Stimulated activated effector memory CD8-positive, alpha-beta T cell treated with anti-CD3 and anti-CD28 coated beads, Interleukin-12 subunit alpha, Interleukin-12 subunit beta, amount 100 ng/mL, for 72 hours (primary cell): ENCODE data around the gene GNA12.

Experiments
- ATAC-seq: fragments of 150-1000 bp; cut with Tn5 transposase; 2 replicates; pipeline ENCODE4 v1.10.0; 2021
- DNase-seq, 2 donors: peaks; one replicate each; pipeline ENCODE4 v3.0.0; 2021 to 2022; ENCODE audit warnings: low spot score in 2 of 2
- H3K27ac Mint-ChIP-seq: one replicate; pipeline ENCODE4 v1.8.0; 2022; ENCODE audit warnings: mild to moderate bottlenecking, mixed read lengths
- H3K36me3 Mint-ChIP-seq: one replicate; pipeline ENCODE4 v1.8.0; 2022; ENCODE audit warnings: mild to moderate bottlenecking, mixed read lengths
- H3K4me1 Mint-ChIP-seq: one replicate; pipeline ENCODE4 v1.8.0; 2022; ENCODE audit warnings: mixed read lengths
- H3K4me3 Mint-ChIP-seq: one replicate; pipeline ENCODE4 v1.8.0; 2022; ENCODE audit warnings: mild to moderate bottlenecking, mixed read lengths
- H3K9me3 Mint-ChIP-seq: one replicate; pipeline ENCODE4 v1.8.0; 2022; ENCODE audit warnings: mixed read lengths

Gene GNA12, protein sequence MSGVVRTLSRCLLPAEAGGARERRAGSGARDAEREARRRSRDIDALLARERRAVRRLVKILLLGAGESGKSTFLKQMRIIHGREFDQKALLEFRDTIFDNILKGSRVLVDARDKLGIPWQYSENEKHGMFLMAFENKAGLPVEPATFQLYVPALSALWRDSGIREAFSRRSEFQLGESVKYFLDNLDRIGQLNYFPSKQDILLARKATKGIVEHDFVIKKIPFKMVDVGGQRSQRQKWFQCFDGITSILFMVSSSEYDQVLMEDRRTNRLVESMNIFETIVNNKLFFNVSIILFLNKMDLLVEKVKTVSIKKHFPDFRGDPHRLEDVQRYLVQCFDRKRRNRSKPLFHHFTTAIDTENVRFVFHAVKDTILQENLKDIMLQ

DNA sequence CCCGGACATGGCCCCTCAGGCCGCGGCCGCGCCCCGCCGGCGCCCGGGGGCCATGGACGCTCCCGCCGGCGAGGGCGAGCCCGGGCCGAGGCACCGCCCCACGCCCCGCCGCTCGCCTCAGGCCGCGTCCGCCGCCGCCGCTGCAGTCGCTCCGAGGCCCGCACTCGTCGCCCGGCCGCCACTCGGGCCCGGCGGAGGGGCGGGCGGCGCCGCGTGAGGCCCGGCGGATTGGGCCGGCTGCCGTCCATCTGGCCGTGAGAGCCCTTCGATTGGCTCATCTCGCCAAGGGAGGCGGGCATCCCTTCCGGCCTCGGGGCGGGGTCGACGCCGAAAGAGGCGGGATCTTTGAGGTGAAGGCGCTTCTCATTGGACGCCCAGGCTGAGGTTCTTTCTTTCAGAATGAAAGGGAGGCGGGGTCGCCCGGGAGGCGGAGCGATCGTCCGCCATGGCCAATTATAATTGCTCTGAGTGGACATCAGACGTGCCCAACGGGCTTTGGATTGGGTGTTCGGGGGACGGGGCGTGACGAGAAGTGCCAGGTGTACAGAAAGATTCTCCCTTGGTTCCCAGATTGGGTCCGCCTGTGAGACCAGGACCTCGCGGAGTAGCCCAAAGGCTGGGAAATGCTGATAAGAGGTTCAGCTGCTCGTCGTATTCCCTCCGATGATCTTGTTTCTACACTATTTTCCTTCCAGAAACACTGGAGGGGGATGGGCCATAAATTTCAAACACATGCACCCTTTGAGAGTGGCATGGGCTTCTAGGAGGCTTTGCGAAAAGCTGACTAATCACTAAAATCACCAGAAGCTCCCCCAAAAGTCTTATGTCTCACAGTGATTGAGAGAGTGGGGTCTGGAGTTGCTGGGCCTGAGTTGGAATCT lies at the start of gene GNA12:
Gene GNA12 (minus strand): TSS at position 156 of the 881 bp plus-strand sequence. CDS start 147 bp downstream, at position 9.
- Mint-ChIP-seq H3K27ac (peak within 1 kb of the TSS; percentile 67), H3K36me3 (peaks cover 7% of the 10 kb centered on the region), H3K9me3 (no peaks in the 10 kb centered on the region), H3K4me1 (peaks cover 23% of the 10 kb centered on the region), H3K4me3 (peak within 1 kb of the TSS; percentile 78)
- DNase-seq (peak; percentile 95 to 99), ATAC-seq (peak; percentile 96)

DNA sequence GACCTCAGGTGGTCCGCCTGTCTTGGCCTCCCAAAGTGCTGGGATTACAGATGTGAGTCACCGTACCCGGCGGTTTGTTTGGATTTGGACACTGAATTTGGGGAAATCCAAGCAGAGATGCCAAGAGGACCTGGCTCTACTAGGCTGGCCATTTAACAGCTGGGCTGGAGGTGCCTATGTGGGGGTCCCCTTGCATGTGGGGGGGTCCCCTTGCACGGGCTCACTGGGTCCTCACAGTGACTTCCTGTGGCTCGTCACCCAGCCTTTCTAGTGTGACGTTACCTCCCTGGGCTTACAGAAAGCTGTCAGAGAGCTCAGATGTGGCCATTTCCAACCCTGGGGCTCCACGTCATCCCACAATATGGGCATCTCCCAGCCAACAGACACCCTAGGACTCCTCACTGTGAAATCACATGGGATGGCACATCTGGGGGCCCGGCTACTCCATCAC lies 49.3 kb upstream of the GNA12 start:
- Mint-ChIP-seq H3K4me1 (peaks cover 32% of the 10 kb centered on the region), H3K36me3 (peaks cover 11% of the 10 kb centered on the region), H3K27ac (peak overlapping the region; percentile 92), H3K9me3 (no peaks in the 10 kb centered on the region), H3K4me3 (peak overlapping the region; percentile 76)
- ATAC-seq (peak; percentile 39), DNase-seq (peak in 1 of 2 donors; percentile 63)

DNA sequence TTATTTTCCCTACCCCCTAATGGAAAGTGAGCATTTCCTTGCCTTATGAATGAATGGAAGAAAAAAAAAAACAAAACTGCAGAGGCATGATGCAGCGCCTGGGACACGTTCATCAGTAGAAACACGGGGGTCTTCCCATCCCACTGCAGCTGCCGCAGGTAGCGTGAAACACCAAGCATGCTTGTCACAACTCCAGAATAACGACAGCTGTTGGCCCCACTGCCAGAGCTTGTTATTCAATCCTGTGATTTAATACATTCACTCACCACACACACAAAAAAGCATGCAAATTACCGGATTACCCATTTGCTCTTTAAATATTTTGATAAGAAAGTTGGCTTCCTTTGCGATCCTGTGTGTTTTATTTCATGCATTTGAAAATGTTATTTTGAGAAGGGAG lies 48.4 kb upstream of the GNA12 start:
- peaks cover 32% of the 10 kb centered on the region for H3K4me1 Mint-ChIP-seq
- no peak for DNase-seq
- H3K27ac Mint-ChIP-seq: peak overlapping the region; percentile 92
- H3K9me3 Mint-ChIP-seq: no peaks in the 10 kb centered on the region
- no peak overlapping the region for H3K4me3 Mint-ChIP-seq
- peaks cover 11% of the 10 kb centered on the region for H3K36me3 Mint-ChIP-seq
- ATAC-seq: no peak

DNA sequence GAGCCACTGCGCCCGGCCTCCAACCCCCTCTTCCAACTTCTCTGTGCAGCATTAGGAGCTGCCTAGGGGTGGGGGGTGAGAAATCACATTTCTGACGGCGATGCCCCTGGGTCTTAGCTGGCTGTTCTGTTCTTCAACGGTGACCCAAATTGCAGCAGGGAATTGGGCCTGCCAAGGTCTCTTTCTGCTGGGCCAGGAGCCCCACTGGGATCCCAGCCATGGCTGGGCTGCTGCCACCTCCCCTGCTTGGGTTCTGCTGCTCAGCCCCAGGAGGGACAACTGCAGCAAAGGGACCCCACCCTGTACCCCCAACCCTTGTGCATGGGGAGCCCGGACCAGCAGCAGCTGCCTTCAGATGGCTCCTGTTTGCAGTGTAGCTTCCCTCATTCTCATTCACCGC lies 43.7 kb upstream of the GNA12 start:
- DNase-seq (no peak), ATAC-seq (no peak)
- peaks cover 17% of the 10 kb centered on the region for H3K4me1 Mint-ChIP-seq
- H3K36me3 Mint-ChIP-seq: no peaks in the 10 kb centered on the region
- H3K27ac Mint-ChIP-seq: no peak overlapping the region
- no peak overlapping the region for H3K4me3 Mint-ChIP-seq
- no peaks in the 10 kb centered on the region for H3K9me3 Mint-ChIP-seq

DNA sequence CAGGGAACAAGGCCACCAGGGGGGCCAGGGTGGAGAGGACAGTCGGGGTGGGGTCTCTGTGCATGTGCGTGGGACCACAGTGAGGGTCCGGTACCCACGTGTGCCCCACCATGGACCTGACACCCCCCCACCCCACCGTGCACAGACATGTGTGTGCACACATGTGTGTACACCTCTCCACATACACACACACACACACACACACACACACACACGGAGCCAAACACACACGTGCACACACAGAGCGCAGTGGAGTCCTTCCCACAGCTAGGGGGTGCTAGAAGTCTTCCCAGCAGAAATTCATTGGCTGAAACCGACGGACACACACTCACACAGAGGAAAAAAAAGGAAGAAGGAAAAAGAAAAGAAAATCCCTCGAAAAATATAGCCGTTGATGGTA lies 42.8 kb upstream of the GNA12 start:
- no peaks in the 10 kb centered on the region for H3K36me3 Mint-ChIP-seq
- ATAC-seq: peak; percentile 80
- no peaks in the 10 kb centered on the region for H3K9me3 Mint-ChIP-seq
- H3K27ac Mint-ChIP-seq: peak overlapping the region; percentile 15
- no peak overlapping the region for H3K4me3 Mint-ChIP-seq
- H3K4me1 Mint-ChIP-seq: peaks cover 13% of the 10 kb centered on the region
- no peak for DNase-seq

DNA sequence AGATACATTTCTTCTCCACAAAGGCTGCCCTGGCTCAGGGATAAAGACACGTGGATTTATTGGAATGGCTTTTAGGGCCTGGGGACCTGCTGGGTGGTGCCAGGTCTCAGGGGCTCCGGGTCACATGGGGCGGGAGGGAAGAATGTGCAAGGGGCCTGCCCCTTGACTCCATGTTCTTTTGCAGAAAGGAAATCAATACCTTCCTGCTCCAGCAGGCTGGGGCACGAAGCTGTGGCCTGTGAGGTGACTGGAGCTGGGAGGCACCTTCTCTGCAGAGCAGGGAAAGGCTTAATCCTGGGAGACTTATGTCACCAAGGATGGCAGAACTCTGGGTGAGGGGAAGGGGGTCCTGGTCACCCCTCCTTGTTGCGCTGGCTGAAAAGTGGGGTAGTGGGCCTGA lies 42.3 kb upstream of the GNA12 start:
- DNase-seq: no peak
- no peaks in the 10 kb centered on the region for H3K9me3 Mint-ChIP-seq
- ATAC-seq: no peak
- no peaks in the 10 kb centered on the region for H3K36me3 Mint-ChIP-seq
- H3K27ac Mint-ChIP-seq: peak overlapping the region; percentile 15
- H3K4me1 Mint-ChIP-seq: peaks cover 13% of the 10 kb centered on the region
- H3K4me3 Mint-ChIP-seq: no peak overlapping the region

DNA sequence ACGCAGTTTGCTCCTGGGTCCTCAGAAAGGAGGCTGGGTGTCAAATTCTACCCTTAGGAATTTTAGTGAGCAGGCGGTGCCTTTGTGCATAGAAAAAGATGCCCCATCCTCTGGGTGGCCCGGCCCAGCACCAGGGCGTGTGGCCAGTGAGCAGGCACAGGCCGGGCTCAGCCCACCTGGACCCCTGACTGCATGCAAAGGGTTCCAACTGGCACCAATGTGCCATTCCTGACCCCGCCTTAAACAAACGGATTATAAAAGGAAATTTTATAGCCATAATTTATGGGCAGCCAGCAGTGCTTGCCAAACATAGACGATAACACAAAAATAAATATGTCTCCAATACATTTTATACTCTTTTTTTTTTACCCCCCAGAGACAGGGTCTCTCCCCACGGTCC lies 40.1 kb upstream of the GNA12 start:
- Mint-ChIP-seq H3K4me3 (no peak overlapping the region), H3K27ac (peak overlapping the region; percentile 30), H3K9me3 (no peaks in the 10 kb centered on the region), H3K36me3 (no peaks in the 10 kb centered on the region), H3K4me1 (peaks cover 14% of the 10 kb centered on the region)
- no peak for ATAC-seq
- no peak for DNase-seq

DNA sequence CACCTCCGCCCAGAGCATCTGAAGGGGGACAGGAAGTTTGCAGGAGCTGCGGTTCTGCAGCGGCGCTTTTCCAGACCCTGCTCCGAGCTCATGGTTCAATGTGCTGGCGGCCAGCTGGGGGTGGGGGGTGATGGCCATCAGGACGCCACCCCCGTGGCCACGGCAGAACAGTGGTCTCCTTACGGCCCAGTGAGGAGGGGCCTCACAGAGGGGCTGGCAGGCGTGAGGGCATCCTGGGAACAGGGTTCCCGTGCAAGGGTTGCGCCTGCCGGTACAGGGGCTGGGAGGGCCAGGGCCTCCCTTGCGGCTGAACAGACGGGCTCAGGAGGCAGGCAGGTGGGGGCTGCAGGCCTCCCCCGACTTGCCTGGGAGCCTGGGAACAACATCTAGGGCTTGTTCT lies 39.0 kb upstream of the GNA12 start:
- ATAC-seq: no peak
- H3K36me3 Mint-ChIP-seq: no peaks in the 10 kb centered on the region
- H3K4me3 Mint-ChIP-seq: no peak overlapping the region
- peaks cover 25% of the 10 kb centered on the region for H3K4me1 Mint-ChIP-seq
- DNase-seq: no peak
- no peak overlapping the region for H3K27ac Mint-ChIP-seq
- no peaks in the 10 kb centered on the region for H3K9me3 Mint-ChIP-seq

DNA sequence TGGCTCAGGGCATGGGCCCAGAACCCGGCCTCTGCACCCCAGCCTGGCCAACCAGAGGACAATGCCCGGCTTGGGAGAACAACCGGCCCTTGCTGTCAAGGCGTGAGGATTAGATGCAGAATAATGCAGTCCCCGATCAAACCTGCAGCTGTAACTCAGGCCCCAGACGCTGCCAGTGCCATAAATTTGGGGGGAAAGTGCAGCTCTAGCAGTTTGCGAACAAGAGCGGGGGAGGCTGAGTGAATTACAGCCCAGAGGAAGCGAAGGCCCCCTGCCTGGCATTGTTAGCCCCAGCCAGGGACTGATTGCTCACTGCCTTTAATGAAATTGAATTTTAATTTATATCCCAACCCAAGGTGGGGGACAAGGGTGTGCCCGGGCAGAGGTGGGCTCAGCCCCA lies 38.0 kb upstream of the GNA12 start:
- no peaks in the 10 kb centered on the region for H3K9me3 Mint-ChIP-seq
- no peak overlapping the region for H3K4me3 Mint-ChIP-seq
- peaks cover 24% of the 10 kb centered on the region for H3K4me1 Mint-ChIP-seq
- no peaks in the 10 kb centered on the region for H3K36me3 Mint-ChIP-seq
- ATAC-seq: no peak
- no peak overlapping the region for H3K27ac Mint-ChIP-seq
- DNase-seq: no peak

DNA sequence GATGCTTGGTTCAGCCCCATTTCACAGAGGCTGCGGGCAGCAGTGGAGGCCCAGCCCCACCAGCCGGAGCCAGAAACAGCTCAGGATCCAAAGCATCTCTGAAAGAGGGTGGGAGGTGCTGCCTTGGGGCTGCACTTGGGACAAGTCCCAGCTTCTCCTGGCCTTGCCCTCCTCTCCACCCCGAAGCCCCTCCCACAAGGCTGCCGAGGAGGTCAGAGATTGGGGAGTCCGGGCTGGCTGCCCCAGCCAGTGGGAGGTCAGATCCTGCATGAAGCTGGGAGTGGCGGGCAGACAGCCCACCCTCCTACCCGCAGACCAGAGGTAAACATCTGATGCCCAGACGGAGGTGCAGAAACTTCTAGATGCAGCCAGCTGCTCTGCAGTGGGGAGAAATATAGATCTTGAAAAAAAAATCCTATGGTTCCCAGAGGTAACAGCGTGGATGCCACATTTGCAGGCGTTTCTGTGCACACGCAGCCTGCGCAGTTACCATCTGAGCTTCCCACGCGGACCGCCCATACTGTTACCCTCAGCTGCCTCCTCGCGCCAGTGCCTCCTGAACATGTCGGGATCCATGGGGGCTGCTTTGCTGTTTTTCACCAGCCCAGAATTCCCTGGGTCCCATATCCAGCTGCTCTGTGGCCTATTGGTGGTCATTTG lies 36.9 kb upstream of the GNA12 start:
- ATAC-seq (no peak), DNase-seq (no peak)
- Mint-ChIP-seq H3K4me3 (no peak overlapping the region), H3K27ac (no peak overlapping the region), H3K9me3 (no peaks in the 10 kb centered on the region), H3K4me1 (peaks cover 13% of the 10 kb centered on the region), H3K36me3 (no peaks in the 10 kb centered on the region)

DNA sequence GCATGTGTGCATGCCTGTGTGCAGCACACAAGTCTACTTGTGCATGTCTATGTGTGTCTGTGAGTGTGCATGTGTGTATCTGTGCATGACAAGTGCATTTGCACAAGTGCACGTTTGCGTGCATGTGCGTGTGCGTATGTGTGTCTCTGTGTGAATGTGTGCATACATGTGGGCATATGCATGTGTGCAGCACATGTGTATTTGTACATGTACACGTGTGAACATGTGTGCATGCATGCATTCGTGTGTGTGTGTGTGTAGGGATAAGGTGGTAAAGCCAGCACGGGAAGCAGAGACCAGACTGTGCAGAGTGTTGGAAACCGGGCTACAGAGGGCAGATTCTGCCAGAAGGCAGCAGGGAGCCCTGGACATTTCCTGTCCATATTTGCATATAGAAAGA lies 35.9 kb upstream of the GNA12 start:
- H3K9me3 Mint-ChIP-seq: no peaks in the 10 kb centered on the region
- peaks cover 13% of the 10 kb centered on the region for H3K4me1 Mint-ChIP-seq
- DNase-seq: no peak
- H3K36me3 Mint-ChIP-seq: no peaks in the 10 kb centered on the region
- H3K4me3 Mint-ChIP-seq: no peak overlapping the region
- ATAC-seq: no peak
- H3K27ac Mint-ChIP-seq: no peak overlapping the region

DNA sequence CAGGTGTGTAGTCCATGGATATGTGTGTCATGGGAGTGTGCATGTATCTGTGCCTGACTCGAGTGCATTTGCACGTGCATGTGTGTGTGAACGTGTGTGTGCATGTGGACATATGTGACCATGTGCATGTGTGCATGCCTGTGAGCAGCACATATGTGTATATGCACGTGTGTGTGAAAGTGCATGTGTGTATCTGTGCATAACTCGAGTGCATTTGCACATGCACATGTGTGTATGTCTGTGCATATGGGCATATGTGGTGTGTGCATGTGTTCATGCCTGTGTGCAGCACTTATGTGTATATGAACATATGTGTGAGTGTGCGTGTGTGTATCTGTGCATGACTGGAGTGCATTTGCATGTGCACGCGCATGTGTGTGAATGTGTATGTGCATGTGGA lies 35.2 kb upstream of the GNA12 start:
- Mint-ChIP-seq H3K4me1 (peaks cover 13% of the 10 kb centered on the region), H3K9me3 (no peaks in the 10 kb centered on the region), H3K27ac (no peak overlapping the region), H3K36me3 (no peaks in the 10 kb centered on the region), H3K4me3 (no peak overlapping the region)
- no peak for ATAC-seq
- DNase-seq: no peak

DNA sequence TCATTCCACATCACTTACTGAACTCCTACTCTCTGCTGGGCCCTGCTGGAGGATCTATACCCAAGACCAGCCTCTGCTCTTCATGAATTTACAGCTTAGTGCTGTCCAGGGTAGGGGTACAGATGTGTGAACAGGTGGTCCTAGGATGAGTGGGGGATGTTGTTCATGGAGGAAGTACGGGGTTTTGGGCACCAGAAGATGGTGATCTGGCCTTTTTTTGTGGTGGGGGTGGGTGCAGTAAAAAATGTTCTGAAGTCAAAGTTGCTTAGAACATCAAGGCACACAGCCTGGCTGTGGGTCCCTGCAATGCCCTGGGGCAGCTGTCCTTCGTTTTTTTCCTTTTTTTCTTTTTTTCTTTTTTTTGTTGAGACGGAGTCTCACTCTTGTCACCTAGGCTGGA lies 34.2 kb upstream of the GNA12 start:
- DNase-seq: no peak
- Mint-ChIP-seq H3K27ac (no peak overlapping the region), H3K4me1 (peaks cover 20% of the 10 kb centered on the region), H3K4me3 (no peak overlapping the region), H3K36me3 (no peaks in the 10 kb centered on the region), H3K9me3 (no peaks in the 10 kb centered on the region)
- ATAC-seq: no peak

DNA sequence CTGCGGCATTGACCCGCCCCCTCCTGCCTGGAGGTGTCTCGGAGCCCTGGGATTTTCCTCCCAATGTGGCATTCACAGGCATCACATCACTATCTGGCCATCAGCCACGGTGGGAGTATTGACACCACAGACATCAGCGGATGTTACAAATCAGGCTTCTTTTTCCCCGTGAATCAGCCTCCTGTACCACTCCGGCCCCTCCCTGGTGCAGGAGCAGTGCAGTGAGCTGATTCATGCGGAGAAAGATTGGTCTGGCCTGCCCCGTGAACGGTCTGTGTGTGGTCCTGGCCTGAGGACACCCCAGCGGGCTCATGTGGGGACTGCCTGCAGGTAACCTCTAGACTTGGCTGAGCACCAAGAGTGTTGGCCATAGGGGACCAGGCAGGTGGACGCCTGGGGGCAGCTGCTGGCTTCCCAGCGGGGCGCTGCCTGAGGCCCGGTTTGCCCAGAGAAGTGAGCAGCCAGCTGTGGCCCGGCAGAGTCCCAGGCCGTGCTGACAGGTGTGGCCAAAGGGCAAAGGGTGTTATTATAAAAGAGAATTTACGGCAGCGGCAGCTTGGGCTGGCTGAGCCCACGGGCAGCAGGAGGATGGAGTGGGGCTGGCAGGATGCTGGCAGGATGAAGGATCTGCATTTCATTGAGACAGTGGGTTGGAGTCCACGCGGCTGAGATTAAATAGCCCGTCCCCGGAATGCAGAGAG lies 32.1 kb upstream of the GNA12 start:
- Mint-ChIP-seq H3K36me3 (no peaks in the 10 kb centered on the region), H3K27ac (peak overlapping the region; percentile 68), H3K4me3 (no peak overlapping the region), H3K9me3 (no peaks in the 10 kb centered on the region), H3K4me1 (peaks cover 20% of the 10 kb centered on the region)
- no peak for ATAC-seq
- no peak for DNase-seq
